GM12878 (cell line): ENCODE results near the gene POLR1A. TPM values are rescaled to one million over a fixed set of nuclear protein-coding genes. Genes with fewer than 3 reads are reported as not detected.

Source experiments
- ATAC-seq: fragments of 200-7000 bp; cut with Tn5 transposase; 3 replicates; pipeline ENCODE4 v1.9.1; 2020; ENCODE audit warnings: mild to moderate bottlenecking, moderate library complexity
- BruUV-seq: library from RNA; stranded (reverse); fragments of 400-500 nt; replicated peaks from 2 replicates; lab custom pipeline; 2021; lab: Mats Ljungman, UMichigan
- CTCF ChIA-PET: fragments of 300-600 bp; sonication (Branson Sonifier 250); formaldehyde crosslinking; extraction: SDS; loops from one replicate; lab custom pipeline; 2021; ENCODE audit warnings: inconsistent platforms; lab: Yijun Ruan, JAX
- POLR2A ChIA-PET: fragments of 350-600 bp; formaldehyde crosslinking; extraction: SDS; loops from one replicate; lab custom pipeline; 2021; ENCODE audit warnings: inconsistent platforms; lab: Charles Lee
- RAD21 ChIA-PET: fragments of 300-600 bp; sonication (Branson Sonifier 250); formaldehyde crosslinking; loops from one replicate; lab custom pipeline; 2023; ENCODE audit warnings: antibody characterized with exemption; ENCODE audit not compliant: unreplicated experiment; lab: Charles Lee
- SMC1A ChIA-PET: fragments of 300-600 bp; sonication (Branson Sonifier 250); formaldehyde crosslinking; loops from one replicate; lab custom pipeline; 2023; ENCODE audit not compliant: unreplicated experiment, uncharacterized antibody; lab: Charles Lee
- DNase-seq: peaks from one replicate; pipeline ENCODE4 v3.0.0-alpha.2; 2011; ENCODE audit warnings: low read depth, low spot score
- FAIRE-seq: peaks from 3 replicates; lab custom pipeline; 2011; peaks lifted over from hg19 to GRCh38; lab: Jason Lieb, UNC
- H2AFZ ChIP-seq: 2 replicates; pipeline ENCODE4 v1.6.0; 2011; ENCODE audit warnings: low read depth, low read length, control low read depth; ENCODE audit not compliant: control insufficient read depth
- H3K27ac ChIP-seq: 2 replicates; pipeline ENCODE4 v1.5.1; 2011; ENCODE audit warnings: control low read depth; ENCODE audit not compliant: control insufficient read depth, insufficient read depth
- H3K27me3 ChIP-seq, 2 experiments: replicated peaks in 1 of 2; 2 replicates each; pipeline versions ENCODE4 v1.6.0 to v1.6.1; 2011; ENCODE audit warnings: low read length in 1 of 2; ENCODE audit not compliant: control insufficient read depth in 2 of 2, insufficient read depth in 2 of 2
- H3K36me3 ChIP-seq, 2 experiments: 2 replicates each; pipeline ENCODE4 v1.5.1; 2011; ENCODE audit warnings: low read length in 1 of 2; ENCODE audit not compliant: control insufficient read depth in 2 of 2, insufficient read depth in 2 of 2
- H3K4me1 ChIP-seq: 2 replicates; pipeline ENCODE4 v1.6.1; 2011; ENCODE audit warnings: mild to moderate bottlenecking, low read length, moderate library complexity, mixed read lengths; ENCODE audit not compliant: control insufficient read depth, insufficient read depth
- H3K4me2 ChIP-seq: 2 replicates; pipeline ENCODE4 v1.6.0; 2011; ENCODE audit warnings: control low read depth; ENCODE audit not compliant: control insufficient read depth, insufficient read depth
- H3K4me3 ChIP-seq: fragments of 200-600 bp; sonication (generic); 2 replicates; pipeline ENCODE4 v1.5.1; 2016
- H3K79me2 ChIP-seq: 2 replicates; pipeline ENCODE4 v1.6.0; 2011; ENCODE audit warnings: low read length; ENCODE audit not compliant: control insufficient read depth, insufficient read depth
- H3K9ac ChIP-seq: 2 replicates; pipeline ENCODE4 v1.8.0; 2011; ENCODE audit warnings: low read length, control low read depth, mixed read lengths; ENCODE audit not compliant: control insufficient read depth, insufficient read depth
- H3K9me3 ChIP-seq: replicated peaks from 3 replicates; pipeline ENCODE4 v1.5.1; 2011; ENCODE audit warnings: mild to moderate bottlenecking, low read length; ENCODE audit not compliant: control insufficient read depth, insufficient read depth
- H4K20me1 ChIP-seq: 2 replicates; pipeline ENCODE4 v1.6.0; 2011; ENCODE audit not compliant: control insufficient read depth, insufficient read depth
- BCL11A ChIP-seq: IDR thresholded peaks from 2 replicates; pipeline ENCODE4 v1.6.1; 2011; ENCODE audit warnings: low read depth, low read length
- CBX3 ChIP-seq: fragments of 200-600 bp; sonication (generic); IDR thresholded peaks from 2 replicates; pipeline ENCODE4 v1.6.1; 2016; ENCODE audit warnings: low read depth, borderline replicate concordance
- CBX5 ChIP-seq: sonication (generic); IDR thresholded peaks from 2 replicates; pipeline ENCODE4 v1.6.1; 2016; ENCODE audit warnings: low read depth, moderate library complexity, mild to moderate bottlenecking, inconsistent platforms
- CHD4 ChIP-seq: fragments of 200-600 bp; sonication (generic); IDR thresholded peaks from 2 replicates; pipeline ENCODE4 v1.6.1; 2016; ENCODE audit warnings: mild to moderate bottlenecking
- CREB1 ChIP-seq: IDR thresholded peaks from 2 replicates; pipeline ENCODE4 v1.6.1; 2012; ENCODE audit warnings: low read depth, mild to moderate bottlenecking, inconsistent platforms
- CREM ChIP-seq: IDR thresholded peaks from 2 replicates; pipeline ENCODE4 v1.6.1; 2014; ENCODE audit warnings: antibody characterized with exemption, low read depth
- HCFC1 ChIP-seq: fragments of 150-350 bp; IDR thresholded peaks from 2 replicates; pipeline ENCODE4 v1.6.1; 2014; ENCODE audit warnings: low read length
- PAX5 ChIP-seq: IDR thresholded peaks from 2 replicates; pipeline ENCODE4 v1.6.1; 2011; ENCODE audit warnings: low read depth, low read length, borderline replicate concordance
- RAD51 ChIP-seq: fragments of 450-650 bp; IDR thresholded peaks from 2 replicates; pipeline ENCODE4 v1.6.1; 2016; ENCODE audit warnings: moderate library complexity, mild to moderate bottlenecking, inconsistent platforms
- RFX5 ChIP-seq: IDR thresholded peaks from 2 replicates; pipeline ENCODE4 v1.6.1; 2011; ENCODE audit warnings: low read depth, low read length, improper control_type of control experiment
- RUNX3 ChIP-seq: IDR thresholded peaks from 2 replicates; pipeline ENCODE4 v1.6.1; 2012; ENCODE audit warnings: low read length, inconsistent platforms
- SMARCA5 ChIP-seq: fragments of 450-650 bp; IDR thresholded peaks from 2 replicates; pipeline ENCODE4 v1.6.1; 2017; ENCODE audit warnings: mild to moderate bottlenecking
- SP1 ChIP-seq: IDR thresholded peaks from one replicate; pipeline ENCODE4 v1.6.1; 2011; ENCODE audit warnings: low read depth, low read length
- YY1 ChIP-seq: IDR thresholded peaks from 2 replicates; pipeline ENCODE4 v1.6.1; 2011; ENCODE audit warnings: low read depth, mild to moderate bottlenecking, low read length
- ZSCAN29 ChIP-seq: fragments of 450-650 bp; IDR thresholded peaks from 2 replicates; pipeline ENCODE4 v1.6.1; 2017; ENCODE audit warnings: mild to moderate bottlenecking, moderate library complexity
- WGBS: methylation state at CpG from one replicate; pipeline ENCODE4 v1.1.6; 2016; ENCODE audit warnings: low lambda C conversion rate; ENCODE audit not compliant: insufficient replicate concordance, insufficient coverage; ENCODE audit errors: missing lambda C conversion rate; 5-methylcytosine and 5-hydroxymethylcytosine counted together
- in situ Hi-C: fragments of 300-500 bp; cut with MboI; formaldehyde crosslinking; loops from 9 replicates; pipeline ENCODE4 v1.14.3; 2018; ENCODE audit warnings: mixed read lengths
- intact Hi-C: fragments of 100-400 bp; cut with micrococcal nuclease; formaldehyde crosslinking; loops from one replicate; pipeline ENCODE4 v1.14.2; 2022; ENCODE audit not compliant: unreplicated experiment
- polyA plus RNA-seq, 11 experiments: library from polyadenylated mRNA; depleted of rRNA in 4 of 11; unstranded in 6 of 11; stranded (reverse) in 5 of 11; fragments of >200 nt; fragmentation: Nextera tagmentation in 4 of 11; fragmentation: Illumina TruSeq in 1 of 11; extraction: Ambion mirVana in 4 of 11; extraction: Trizol in 1 of 11; gene quantifications; 1 replicate in 1 of 11; 2 replicates in 10 of 11; pipeline versions ENCODE4 v1.2.1 to v1.2.3, GENCODE V29; 2011 to 2016; ENCODE audit warnings: inconsistent platforms in 2 of 11, missing spikeins in 2 of 11, low read depth in 1 of 11
- total RNA-seq, 4 experiments: library from RNA; depleted of rRNA in 3 of 4; stranded (reverse); fragments of >200 nt in 3 of 4; fragmentation: Illumina TruSeq in 1 of 4; extraction: Trizol in 1 of 4; gene quantifications; 2 replicates each; pipeline versions ENCODE4 v1.2.1 to v1.2.3, GENCODE V29; 2013 to 2021
- TF ChIP-seq, protein P1 (sequence below): IDR thresholded peaks from 2 replicates; pipeline ENCODE4 v1.6.1; 2011; ENCODE audit warnings: borderline replicate concordance, low read depth, mild to moderate bottlenecking, moderate library complexity, low read length; ENCODE audit not compliant: insufficient read depth, poor library complexity, severe bottlenecking
- TF ChIP-seq, protein P2 (sequence below): IDR thresholded peaks from 2 replicates; pipeline ENCODE4 v1.6.1; 2012; ENCODE audit warnings: low read depth, low read length, improper control_type of control experiment
- TF ChIP-seq, protein P3 (sequence below): fragments of 450-650 bp; conservative IDR thresholded peaks from 2 replicates; pipeline ENCODE4 v1.6.1; 2017; ENCODE audit warnings: mild to moderate bottlenecking, moderate library complexity

POLR1A gene
- total and polyA plus RNA-seq, 10 of the 15 experiments (the other 5 are each of a cell fraction or from before 2014, with no cell fraction given): 2.1 to 53.9 (median 17.8) TPM

DNA sequence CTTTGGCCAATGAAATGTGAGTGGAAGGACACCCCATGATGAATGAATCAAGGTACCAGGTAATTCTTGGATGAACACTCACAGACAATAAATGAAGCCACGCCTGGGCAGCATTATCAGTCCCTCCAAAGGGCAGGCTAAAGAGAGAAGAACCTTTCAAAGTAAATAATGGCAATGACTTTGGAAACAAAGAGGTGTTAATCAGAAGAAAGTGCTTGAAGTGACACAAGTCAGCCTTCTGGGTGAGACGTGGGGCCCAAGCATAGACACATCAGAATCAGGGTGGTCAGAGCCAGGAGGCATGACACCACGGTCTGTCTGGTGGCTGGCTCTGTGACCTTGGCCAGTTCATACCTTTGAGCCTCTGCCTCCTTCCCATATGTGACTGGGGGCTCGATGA, 103.3 kb downstream of the POLR1A start:
- Histone ChIP-seq H3K4me2 (no peak overlapping the region), H3K27ac (no peak overlapping the region), H3K36me3 (no peaks in the 10 kb centered on the region), H3K79me2 (no peaks in the 10 kb centered on the region), H3K4me1 (peaks cover 31% of the 10 kb centered on the region), H3K27me3 (no peaks in the 10 kb centered on the region), H4K20me1 (no peaks in the 10 kb centered on the region), H3K4me3 (no peak overlapping the region), H3K9ac (no peak overlapping the region), H2AFZ (no peak overlapping the region), H3K9me3 (peaks cover 7% of the 10 kb centered on the region)
- SMC1A ChIA-PET: no interaction called here
- TF ChIP-seq, protein P1, sequence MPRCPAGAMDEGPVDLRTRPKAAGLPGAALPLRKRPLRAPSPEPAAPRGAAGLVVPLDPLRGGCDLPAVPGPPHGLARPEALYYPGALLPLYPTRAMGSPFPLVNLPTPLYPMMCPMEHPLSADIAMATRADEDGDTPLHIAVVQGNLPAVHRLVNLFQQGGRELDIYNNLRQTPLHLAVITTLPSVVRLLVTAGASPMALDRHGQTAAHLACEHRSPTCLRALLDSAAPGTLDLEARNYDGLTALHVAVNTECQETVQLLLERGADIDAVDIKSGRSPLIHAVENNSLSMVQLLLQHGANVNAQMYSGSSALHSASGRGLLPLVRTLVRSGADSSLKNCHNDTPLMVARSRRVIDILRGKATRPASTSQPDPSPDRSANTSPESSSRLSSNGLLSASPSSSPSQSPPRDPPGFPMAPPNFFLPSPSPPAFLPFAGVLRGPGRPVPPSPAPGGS: no peak
- no peak for TF ChIP-seq SP1
- TF ChIP-seq RFX5: no peak
- TF ChIP-seq CHD4: no peak
- TF ChIP-seq BCL11A: no peak
- TF ChIP-seq RUNX3: no peak
- TF ChIP-seq RAD51: no peak
- TF ChIP-seq HCFC1: no peak
- no peak for TF ChIP-seq PAX5
- TF ChIP-seq CBX5: no peak
- no peak for TF ChIP-seq CREB1
- no peak for TF ChIP-seq YY1
- TF ChIP-seq ZSCAN29: no peak
- TF ChIP-seq CREM: no peak
- TF ChIP-seq, protein P2, sequence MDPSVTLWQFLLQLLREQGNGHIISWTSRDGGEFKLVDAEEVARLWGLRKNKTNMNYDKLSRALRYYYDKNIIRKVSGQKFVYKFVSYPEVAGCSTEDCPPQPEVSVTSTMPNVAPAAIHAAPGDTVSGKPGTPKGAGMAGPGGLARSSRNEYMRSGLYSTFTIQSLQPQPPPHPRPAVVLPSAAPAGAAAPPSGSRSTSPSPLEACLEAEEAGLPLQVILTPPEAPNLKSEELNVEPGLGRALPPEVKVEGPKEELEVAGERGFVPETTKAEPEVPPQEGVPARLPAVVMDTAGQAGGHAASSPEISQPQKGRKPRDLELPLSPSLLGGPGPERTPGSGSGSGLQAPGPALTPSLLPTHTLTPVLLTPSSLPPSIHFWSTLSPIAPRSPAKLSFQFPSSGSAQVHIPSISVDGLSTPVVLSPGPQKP: no peak
- TF ChIP-seq CBX3: no peak
- TF ChIP-seq, protein P3, sequence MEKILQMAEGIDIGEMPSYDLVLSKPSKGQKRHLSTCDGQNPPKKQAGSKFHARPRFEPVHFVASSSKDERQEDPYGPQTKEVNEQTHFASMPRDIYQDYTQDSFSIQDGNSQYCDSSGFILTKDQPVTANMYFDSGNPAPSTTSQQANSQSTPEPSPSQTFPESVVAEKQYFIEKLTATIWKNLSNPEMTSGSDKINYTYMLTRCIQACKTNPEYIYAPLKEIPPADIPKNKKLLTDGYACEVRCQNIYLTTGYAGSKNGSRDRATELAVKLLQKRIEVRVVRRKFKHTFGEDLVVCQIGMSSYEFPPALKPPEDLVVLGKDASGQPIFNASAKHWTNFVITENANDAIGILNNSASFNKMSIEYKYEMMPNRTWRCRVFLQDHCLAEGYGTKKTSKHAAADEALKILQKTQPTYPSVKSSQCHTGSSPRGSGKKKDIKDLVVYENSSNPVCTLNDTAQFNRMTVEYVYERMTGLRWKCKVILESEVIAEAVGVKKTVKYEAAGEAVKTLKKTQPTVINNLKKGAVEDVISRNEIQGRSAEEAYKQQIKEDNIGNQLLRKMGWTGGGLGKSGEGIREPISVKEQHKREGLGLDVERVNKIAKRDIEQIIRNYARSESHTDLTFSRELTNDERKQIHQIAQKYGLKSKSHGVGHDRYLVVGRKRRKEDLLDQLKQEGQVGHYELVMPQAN: no peak
- no peak for TF ChIP-seq SMARCA5
- BruUV-seq: no TSS peak
- intact Hi-C loops (no loop called here), in situ Hi-C loops (no loop called here)
- POLR2A ChIA-PET: interaction anchor here (1.0 kb wide), 1 partner anchor 11 kb away, joined by 3 read pairs; no protein-coding TSS in a partner anchor
- CTCF ChIA-PET: no interaction called here
- ATAC-seq (no peak), DNase-seq (no peak), FAIRE-seq (no peak)
- WGBS: 43% methylated on average over 4 of the region's 4 CpGs
- RAD21 ChIA-PET: no interaction called here
